Measurements from ENCODE around the gene SEMA6D. TPM values are rescaled to one million over a fixed set of nuclear protein-coding genes. Genes with fewer than 3 reads are reported as not detected.

SEMA6D gene, protein sequence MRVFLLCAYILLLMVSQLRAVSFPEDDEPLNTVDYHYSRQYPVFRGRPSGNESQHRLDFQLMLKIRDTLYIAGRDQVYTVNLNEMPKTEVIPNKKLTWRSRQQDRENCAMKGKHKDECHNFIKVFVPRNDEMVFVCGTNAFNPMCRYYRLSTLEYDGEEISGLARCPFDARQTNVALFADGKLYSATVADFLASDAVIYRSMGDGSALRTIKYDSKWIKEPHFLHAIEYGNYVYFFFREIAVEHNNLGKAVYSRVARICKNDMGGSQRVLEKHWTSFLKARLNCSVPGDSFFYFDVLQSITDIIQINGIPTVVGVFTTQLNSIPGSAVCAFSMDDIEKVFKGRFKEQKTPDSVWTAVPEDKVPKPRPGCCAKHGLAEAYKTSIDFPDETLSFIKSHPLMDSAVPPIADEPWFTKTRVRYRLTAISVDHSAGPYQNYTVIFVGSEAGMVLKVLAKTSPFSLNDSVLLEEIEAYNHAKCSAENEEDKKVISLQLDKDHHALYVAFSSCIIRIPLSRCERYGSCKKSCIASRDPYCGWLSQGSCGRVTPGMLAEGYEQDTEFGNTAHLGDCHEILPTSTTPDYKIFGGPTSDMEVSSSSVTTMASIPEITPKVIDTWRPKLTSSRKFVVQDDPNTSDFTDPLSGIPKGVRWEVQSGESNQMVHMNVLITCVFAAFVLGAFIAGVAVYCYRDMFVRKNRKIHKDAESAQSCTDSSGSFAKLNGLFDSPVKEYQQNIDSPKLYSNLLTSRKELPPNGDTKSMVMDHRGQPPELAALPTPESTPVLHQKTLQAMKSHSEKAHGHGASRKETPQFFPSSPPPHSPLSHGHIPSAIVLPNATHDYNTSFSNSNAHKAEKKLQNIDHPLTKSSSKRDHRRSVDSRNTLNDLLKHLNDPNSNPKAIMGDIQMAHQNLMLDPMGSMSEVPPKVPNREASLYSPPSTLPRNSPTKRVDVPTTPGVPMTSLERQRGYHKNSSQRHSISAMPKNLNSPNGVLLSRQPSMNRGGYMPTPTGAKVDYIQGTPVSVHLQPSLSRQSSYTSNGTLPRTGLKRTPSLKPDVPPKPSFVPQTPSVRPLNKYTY
- total RNA-seq (2014; rRNA removed; shearing (Covaris generic); ENCODE audit: low replicate concordance): not detected in 2 replicates

DNA sequence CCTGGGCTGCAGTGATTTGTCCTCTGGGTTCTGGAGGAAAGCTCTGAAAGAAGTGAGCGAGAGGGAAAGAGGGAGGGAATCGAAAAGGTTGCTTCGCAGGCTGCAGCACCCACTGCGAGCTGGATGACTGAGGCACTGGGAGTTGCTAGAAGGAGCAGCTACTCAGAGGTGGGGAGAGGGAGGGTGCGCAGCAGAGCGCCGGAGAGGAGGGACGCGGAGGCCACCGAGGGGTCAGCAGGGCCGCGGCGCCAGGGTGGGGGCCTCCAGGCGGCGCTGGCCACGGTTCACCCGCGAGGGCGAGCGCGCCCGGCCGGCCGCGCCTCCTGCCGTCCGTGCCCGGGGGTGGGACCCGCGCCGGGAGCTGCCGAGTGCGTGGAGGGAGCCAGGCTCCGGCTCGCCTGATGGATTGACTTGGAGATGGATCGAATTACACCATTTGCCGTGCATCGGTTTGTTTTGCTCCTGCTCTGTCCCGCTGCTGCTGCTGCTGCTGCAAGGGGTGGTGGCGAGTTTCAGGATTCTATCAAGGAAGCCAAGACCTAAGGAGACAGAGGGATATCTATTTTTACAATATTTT is at the start of gene SEMA6D:
Gene SEMA6D, plus strand, starts transcription at position 470 of the 577 bp plus-strand sequence. CDS start 42,294 bp downstream, outside the sequence.
- DNase-seq: no peak
- H2AFZ ChIP-seq (ENCODE audit: low read length): no peak within 1 kb of the TSS
- H3K9me2 ChIP-seq (replicated peaks; ENCODE audit: insufficient read depth, low read length): no peaks in the 10 kb centered on the region
- no peaks in the 10 kb centered on the region for H3K27me3 ChIP-seq (ENCODE audit: low read length)
- H3K27ac ChIP-seq (ENCODE audit: low read length): no peak within 1 kb of the TSS
- no peaks in the 10 kb centered on the region; the same call in 1 of the 2 replicates for H3K9me3 ChIP-seq (ENCODE audit: low read length)
- H3K4me2 ChIP-seq (ENCODE audit: low read depth, low read length, poor library complexity, severe bottlenecking): no peak within 1 kb of the TSS
- no peaks in the 10 kb centered on the region for H3K36me3 ChIP-seq (ENCODE audit: insufficient read depth, low read length)
- no peaks in the 10 kb centered on the region for H4K20me1 ChIP-seq (ENCODE audit: insufficient read depth, low read depth, low read length)
- H3K4me1 ChIP-seq (ENCODE audit: low read length): no peaks in the 10 kb centered on the region
- no peak within 1 kb of the TSS for H3K9ac ChIP-seq (ENCODE audit: low read length)
- no peaks in the 10 kb centered on the region for H3K79me2 ChIP-seq (ENCODE audit: low read length)
- H3K4me3 ChIP-seq (ENCODE audit: low read length): no peak within 1 kb of the TSS

DNA sequence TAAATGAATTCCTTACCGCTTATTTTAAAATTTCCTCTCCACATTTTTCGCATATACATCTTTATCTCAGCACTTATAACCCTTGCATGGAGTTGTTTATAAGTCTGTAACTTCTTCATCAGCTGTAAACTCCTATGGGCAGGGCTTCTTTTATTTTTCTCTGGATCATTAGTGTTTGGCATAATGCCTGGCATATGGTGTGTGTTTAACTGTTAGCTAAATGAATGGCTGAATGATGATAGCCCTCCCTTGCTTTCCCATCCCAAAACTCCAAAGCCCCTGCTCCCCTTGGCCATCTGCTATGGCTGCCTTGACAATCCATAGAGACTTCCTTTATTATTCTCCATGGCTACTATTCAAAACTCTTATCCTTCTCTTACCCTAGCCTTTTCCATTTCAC is 48.1 kb upstream of the SEMA6D start:
- no peaks in the 10 kb centered on the region; the same call in 1 of the 2 replicates for H3K27me3 ChIP-seq (ENCODE audit: low read length)
- H3K36me3 ChIP-seq (ENCODE audit: insufficient read depth, low read length): no peaks in the 10 kb centered on the region
- no peak overlapping the region for H2AFZ ChIP-seq (ENCODE audit: low read length)
- no peaks in the 10 kb centered on the region for H3K79me2 ChIP-seq (ENCODE audit: low read length)
- H3K27ac ChIP-seq (ENCODE audit: low read length): no peak overlapping the region
- no peak for DNase-seq
- no peaks in the 10 kb centered on the region for H3K4me1 ChIP-seq (ENCODE audit: low read length)
- no peaks in the 10 kb centered on the region for H3K9me2 ChIP-seq (replicated peaks; ENCODE audit: insufficient read depth, low read length)
- no peaks in the 10 kb centered on the region for H4K20me1 ChIP-seq (ENCODE audit: insufficient read depth, low read depth, low read length)
- no peak overlapping the region for H3K9ac ChIP-seq (ENCODE audit: low read length)
- no peak overlapping the region for H3K4me3 ChIP-seq (ENCODE audit: low read length)
- no peaks in the 10 kb centered on the region; the same call in 1 of the 2 replicates for H3K9me3 ChIP-seq (ENCODE audit: low read length)
- H3K4me2 ChIP-seq (ENCODE audit: low read depth, low read length, poor library complexity, severe bottlenecking): no peak overlapping the region

DNA sequence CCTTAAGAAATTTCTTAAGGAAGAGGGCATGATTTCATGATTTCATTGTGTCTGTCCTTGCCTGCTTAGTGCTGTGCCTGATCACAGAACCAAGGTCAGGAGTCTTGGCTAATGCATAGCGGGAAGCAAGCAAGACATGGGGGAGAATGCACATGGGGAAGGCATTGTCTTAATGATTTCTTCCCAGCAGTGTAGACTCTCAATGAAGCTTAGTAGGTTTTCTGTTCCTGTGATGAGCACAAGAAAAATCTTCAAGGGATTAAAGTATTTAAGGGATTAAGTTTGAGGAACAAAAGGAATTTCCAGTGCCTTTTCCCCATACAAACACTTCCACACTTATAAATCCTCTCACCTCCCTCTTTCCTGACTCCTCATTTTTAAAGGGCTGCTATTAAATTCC is 46.9 kb upstream of the SEMA6D start:
- no peak overlapping the region for H2AFZ ChIP-seq (ENCODE audit: low read length)
- no peak overlapping the region for H3K9ac ChIP-seq (ENCODE audit: low read length)
- DNase-seq: no peak
- H3K4me2 ChIP-seq (ENCODE audit: low read depth, low read length, poor library complexity, severe bottlenecking): no peak overlapping the region
- H3K4me3 ChIP-seq (ENCODE audit: low read length): no peak overlapping the region
- H3K9me2 ChIP-seq (replicated peaks; ENCODE audit: insufficient read depth, low read length): no peaks in the 10 kb centered on the region
- no peak overlapping the region for H3K27ac ChIP-seq (ENCODE audit: low read length)
- no peaks in the 10 kb centered on the region; the same call in 1 of the 2 replicates for H3K27me3 ChIP-seq (ENCODE audit: low read length)
- H3K36me3 ChIP-seq (ENCODE audit: insufficient read depth, low read length): no peaks in the 10 kb centered on the region
- H3K79me2 ChIP-seq (ENCODE audit: low read length): no peaks in the 10 kb centered on the region
- no peaks in the 10 kb centered on the region for H3K9me3 ChIP-seq (ENCODE audit: low read length)
- no peaks in the 10 kb centered on the region for H3K4me1 ChIP-seq (ENCODE audit: low read length)
- no peaks in the 10 kb centered on the region for H4K20me1 ChIP-seq (ENCODE audit: insufficient read depth, low read depth, low read length)

DNA sequence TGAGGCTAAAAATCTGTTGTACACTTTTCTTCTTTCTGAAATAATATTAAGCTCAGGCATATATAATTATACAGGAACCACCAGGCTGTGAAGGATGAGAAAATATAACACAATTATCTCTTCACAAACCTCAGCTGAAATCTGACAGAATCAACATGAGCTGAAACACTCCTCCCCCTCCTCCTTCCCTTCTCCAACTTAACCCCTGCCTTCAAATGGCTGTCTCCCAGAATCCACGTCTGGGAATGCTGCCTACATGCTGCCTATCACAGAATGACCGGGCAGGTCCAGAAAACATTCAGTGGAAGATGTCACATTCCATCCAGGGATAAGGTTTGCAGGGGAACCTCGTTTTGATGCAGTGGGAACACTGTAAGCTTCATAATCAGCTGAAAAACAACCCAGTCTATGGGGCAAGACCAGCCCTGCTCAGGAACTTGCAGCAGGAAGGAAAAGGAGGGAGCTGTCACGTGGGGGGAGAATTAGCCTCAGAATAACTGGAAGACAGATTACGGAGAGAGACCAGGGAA is 44.0 kb upstream of the SEMA6D start:
- H2AFZ ChIP-seq (ENCODE audit: low read length): no peak overlapping the region

DNA sequence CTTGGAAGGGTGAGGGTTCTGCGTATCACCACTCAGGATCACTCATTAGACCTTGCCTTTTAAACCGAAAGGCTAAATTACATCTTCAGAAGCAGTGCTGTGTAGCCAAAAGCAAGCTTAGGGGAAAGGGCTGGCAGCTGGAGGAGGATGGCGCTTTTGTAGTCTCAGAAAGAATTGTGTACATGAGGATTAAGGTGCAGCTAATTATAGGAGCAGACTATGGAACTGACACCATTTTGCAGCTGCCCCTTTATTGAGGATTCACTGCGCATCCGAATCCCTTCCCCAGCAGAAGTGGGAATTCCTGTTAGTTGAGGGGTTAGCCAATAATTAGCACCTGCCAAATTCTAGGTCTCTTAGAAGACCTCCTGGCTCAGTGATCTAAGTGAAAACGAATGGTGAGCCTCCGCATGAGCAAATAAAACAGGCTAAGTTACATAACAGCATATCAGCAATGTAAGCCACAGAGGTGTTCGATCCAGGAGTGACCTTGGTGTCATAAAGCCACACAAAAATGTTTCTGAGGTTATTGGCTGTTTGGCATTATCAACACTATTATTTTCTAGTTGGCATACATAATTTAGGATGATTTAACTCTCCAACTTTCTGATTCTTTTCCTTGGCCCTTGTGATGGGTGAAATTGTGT is 42.6 kb upstream of the SEMA6D start:
- no peaks in the 10 kb centered on the region for H3K4me1 ChIP-seq (ENCODE audit: low read length)
- no peaks in the 10 kb centered on the region; the same call in 1 of the 2 replicates for H3K9me3 ChIP-seq (ENCODE audit: low read length)
- H3K9me2 ChIP-seq (replicated peaks; ENCODE audit: insufficient read depth, low read length): no peaks in the 10 kb centered on the region
- H3K4me3 ChIP-seq (ENCODE audit: low read length): no peak overlapping the region
- no peaks in the 10 kb centered on the region for H3K79me2 ChIP-seq (ENCODE audit: low read length)
- H3K4me2 ChIP-seq (ENCODE audit: low read depth, low read length, poor library complexity, severe bottlenecking): no peak overlapping the region
- no peaks in the 10 kb centered on the region for H4K20me1 ChIP-seq (ENCODE audit: insufficient read depth, low read depth, low read length)
- H3K9ac ChIP-seq (ENCODE audit: low read length): no peak overlapping the region
- no peaks in the 10 kb centered on the region; the same call in 1 of the 2 replicates for H3K27me3 ChIP-seq (ENCODE audit: low read length)
- H3K27ac ChIP-seq (ENCODE audit: low read length): no peak overlapping the region
- H2AFZ ChIP-seq (ENCODE audit: low read length): no peak overlapping the region
- no peaks in the 10 kb centered on the region for H3K36me3 ChIP-seq (ENCODE audit: insufficient read depth, low read length)
- no peak for DNase-seq

More for the DNA sequence above, 44.0 kb upstream of the SEMA6D start:
- H3K9me2 ChIP-seq (replicated peaks; ENCODE audit: insufficient read depth, low read length): no peaks in the 10 kb centered on the region
- DNase-seq: no peak
- no peak overlapping the region for H3K27ac ChIP-seq (ENCODE audit: low read length)
- no peaks in the 10 kb centered on the region for H3K36me3 ChIP-seq (ENCODE audit: insufficient read depth, low read length)
- H3K9ac ChIP-seq (ENCODE audit: low read length): no peak overlapping the region
- no peaks in the 10 kb centered on the region for H3K9me3 ChIP-seq (ENCODE audit: low read length)
- H3K4me1 ChIP-seq (ENCODE audit: low read length): no peaks in the 10 kb centered on the region
- H3K4me2 ChIP-seq (ENCODE audit: low read depth, low read length, poor library complexity, severe bottlenecking): no peak overlapping the region
- H3K4me3 ChIP-seq (ENCODE audit: low read length): no peak overlapping the region
- H3K27me3 ChIP-seq (ENCODE audit: low read length): no peaks in the 10 kb centered on the region; the same call in 1 of the 2 replicates
- H3K79me2 ChIP-seq (ENCODE audit: low read length): no peaks in the 10 kb centered on the region
- no peaks in the 10 kb centered on the region for H4K20me1 ChIP-seq (ENCODE audit: insufficient read depth, low read depth, low read length)

DNA sequence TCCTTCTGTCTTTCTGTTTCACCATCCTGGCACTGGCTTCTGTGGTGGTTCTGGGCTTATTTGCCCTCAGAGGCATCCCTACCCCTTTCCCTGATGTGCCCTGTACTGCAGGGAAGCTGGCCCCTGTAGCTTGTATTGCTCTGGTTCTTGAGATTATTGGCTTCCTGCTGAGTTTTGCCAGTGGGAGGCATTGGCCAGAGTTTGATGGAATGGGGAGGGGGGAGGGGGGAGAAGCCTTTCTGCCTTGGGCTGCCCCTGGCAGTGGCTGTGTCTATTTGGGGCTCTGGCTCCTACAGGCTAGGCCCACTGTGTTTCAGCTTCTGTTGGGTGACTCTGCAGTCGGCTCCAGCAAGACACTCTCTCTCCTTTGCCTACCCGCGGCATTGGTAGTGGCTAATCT is 41.6 kb upstream of the SEMA6D start:
- Histone ChIP-seq H3K9ac (ENCODE audit: low read length) (no peak overlapping the region), H4K20me1 (ENCODE audit: insufficient read depth, low read depth, low read length) (no peaks in the 10 kb centered on the region), H3K36me3 (ENCODE audit: insufficient read depth, low read length) (no peaks in the 10 kb centered on the region), H3K4me1 (ENCODE audit: low read length) (no peaks in the 10 kb centered on the region), H3K4me2 (ENCODE audit: low read depth, low read length, poor library complexity, severe bottlenecking) (no peak overlapping the region), H2AFZ (ENCODE audit: low read length) (no peak overlapping the region), H3K27ac (ENCODE audit: low read length) (no peak overlapping the region), H3K4me3 (ENCODE audit: low read length) (no peak overlapping the region), H3K27me3 (ENCODE audit: low read length) (no peaks in the 10 kb centered on the region; the same call in 1 of the 2 replicates), H3K9me3 (ENCODE audit: low read length) (no peaks in the 10 kb centered on the region; the same call in 1 of the 2 replicates), H3K79me2 (ENCODE audit: low read length) (no peaks in the 10 kb centered on the region), H3K9me2 (replicated peaks; ENCODE audit: insufficient read depth, low read length) (no peaks in the 10 kb centered on the region)
- DNase-seq: no peak

DNA sequence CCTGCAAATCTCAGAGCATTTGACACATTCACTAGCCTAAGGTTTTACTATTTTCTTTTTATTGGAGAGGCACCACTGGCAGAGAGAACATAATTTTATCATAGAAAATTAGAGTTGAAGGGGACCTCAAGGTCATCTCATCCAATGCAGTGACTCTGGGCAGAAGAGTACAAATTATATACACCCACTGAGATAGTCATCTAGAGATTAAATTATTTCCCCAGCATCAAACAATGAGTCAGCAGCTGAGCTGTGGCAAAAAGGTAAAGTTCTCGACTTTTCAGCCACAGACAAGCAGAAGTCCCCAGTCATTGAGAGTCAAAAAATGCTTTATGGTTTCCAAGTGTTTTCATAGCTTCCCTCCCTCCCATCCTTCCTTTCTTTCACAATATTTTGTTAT is 39.3 kb upstream of the SEMA6D start:
- H3K9ac ChIP-seq (ENCODE audit: low read length): no peak overlapping the region
- no peaks in the 10 kb centered on the region; the same call in 1 of the 2 replicates for H3K9me3 ChIP-seq (ENCODE audit: low read length)
- H3K79me2 ChIP-seq (ENCODE audit: low read length): no peaks in the 10 kb centered on the region
- no peaks in the 10 kb centered on the region for H4K20me1 ChIP-seq (ENCODE audit: insufficient read depth, low read depth, low read length)
- no peaks in the 10 kb centered on the region for H3K9me2 ChIP-seq (replicated peaks; ENCODE audit: insufficient read depth, low read length)
- H3K4me3 ChIP-seq (ENCODE audit: low read length): no peak overlapping the region
- H3K4me1 ChIP-seq (ENCODE audit: low read length): no peaks in the 10 kb centered on the region
- H3K27ac ChIP-seq (ENCODE audit: low read length): no peak overlapping the region
- H3K27me3 ChIP-seq (ENCODE audit: low read length): no peaks in the 10 kb centered on the region; the same call in 1 of the 2 replicates
- no peak for DNase-seq
- no peak overlapping the region for H3K4me2 ChIP-seq (ENCODE audit: low read depth, low read length, poor library complexity, severe bottlenecking)
- H3K36me3 ChIP-seq (ENCODE audit: insufficient read depth, low read length): no peaks in the 10 kb centered on the region
- H2AFZ ChIP-seq (ENCODE audit: low read length): no peak overlapping the region
